Adrenal gland (tissue), 12 donors: ENCODE measurements around the gene IGSF9. TPM values are rescaled to one million over a fixed set of nuclear protein-coding genes. Genes with fewer than 3 reads are reported as not detected.
A peak's percentile ranks its signal among the peaks of the same experiment; 100 is the strongest.

ENCODE experiments used
- DNase-seq, 7 donors: peaks; one replicate each; pipeline ENCODE4 v3.0.0-alpha.2; 2019 to 2020
- H3K27ac ChIP-seq, 5 donors: fragments of 200-600 bp; sonication (generic) in 4 of 5; 1 replicate in 3 of 5; 2 replicates in 2 of 5; pipeline versions ENCODE4 v1.5.1 to v1.8.0; 2016 to 2020; ENCODE audit warnings: mild to moderate bottlenecking in 1 of 5
- H3K27me3 ChIP-seq: fragments of 200-600 bp; 2 replicates; pipeline ENCODE4 v1.8.0; 2021
- H3K36me3 ChIP-seq, 2 donors: fragments of 200-600 bp; replicated peaks in 1 of 2; 1 replicate in 1 of 2; 2 replicates in 1 of 2; pipeline versions ENCODE4 v1.5.1 to v1.8.0; 2018 to 2022
- H3K4me1 ChIP-seq, 2 donors: fragments of 200-600 bp; replicated peaks in 1 of 2; 1 replicate in 1 of 2; 2 replicates in 1 of 2; pipeline versions ENCODE4 v1.5.1 to v1.8.0; 2018 to 2021
- H3K4me3 ChIP-seq, 4 donors: fragments of 200-600 bp; sonication (generic) in 3 of 4; one replicate each; pipeline ENCODE4 v1.5.1; 2016 to 2018
- H3K9me3 ChIP-seq, 3 donors: fragments of 200-600 bp; sonication (generic) in 1 of 3; replicated peaks in 1 of 3; 1 replicate in 2 of 3; 2 replicates in 1 of 3; pipeline versions ENCODE4 v1.5.1 to v1.8.0; 2016 to 2021
- CTCF ChIP-seq, 6 experiments: fragments of 450-650 bp in 4 of 6; fragments of 200-600 bp in 2 of 6; sonication (generic) in 1 of 6; IDR thresholded peaks; 1 replicate in 5 of 6; 2 replicates in 1 of 6; pipeline versions ENCODE4 v1.5.1 to v1.8.0; 2016 to 2021; ENCODE audit warnings: antibody characterized with exemption in 6 of 6, mild to moderate bottlenecking in 2 of 6, moderate library complexity in 1 of 6
- POLR2A ChIP-seq, 2 donors: fragments of 450-650 bp; IDR thresholded peaks; one replicate each; pipeline ENCODE4 v1.6.1; 2017; ENCODE audit warnings: antibody characterized with exemption in 2 of 2, mild to moderate bottlenecking in 2 of 2, moderate library complexity in 1 of 2
- WGBS, 4 donors: extraction: QIAGEN DNeasy Blood & Tissue Kit in 2 of 4; methylation state at CpG; one replicate each; pipeline versions ENCODE4 v1.1.5 to v1.1.7; 2013 to 2017; 5-methylcytosine and 5-hydroxymethylcytosine counted together
- intact Hi-C, 2 donors: fragments of 100-400 bp; cut with DNase I; formaldehyde crosslinking; loops; one replicate each; pipeline versions ENCODE4 v1.14.1 to v1.15.0; 2022 to 2023
- polyA plus RNA-seq, 3 donors: library from polyadenylated mRNA; stranded (reverse); fragments of 200-250 nt in 2 of 3; fragments of 350-450 nt in 1 of 3; fragmentation: Illumina TruSeq in 1 of 3; extraction: RNeasy Lipid Tissue Mini Kit (QIAGEN cat#74804) in 1 of 3; gene quantifications; one replicate each; pipeline ENCODE4 v1.2.3, GENCODE V29; 2013 to 2014
- total RNA-seq, 9 donors: library from RNA; depleted of rRNA in 4 of 9; stranded (reverse); fragments of >200 nt in 4 of 9; fragments of 120-200 nt in 1 of 9; fragmentation: NEBNext Ultra II Directional in 1 of 9; extraction: Animal tissue kit (Norgen Biotek cat#: 25700) in 1 of 9; gene quantifications; one replicate each; pipeline versions ENCODE4 v1.1.0 to v1.2.4, GENCODE V29; 2013 to 2023
- donor health status: healthy with polysubstance abuse.
- donor health status: Bipolar disorder and iron deficiency.
- donor health status: DM: yes; HTN: yes; CAD: no.
- donor health status: DM: no; HTN: no; CAD: no.
- donor health status: DM: no; HTN: no; CAD: no.
- donor health status: DM: yes; HTN: yes; CAD: no.

IGSF9 gene
- total and polyA plus RNA-seq, 12 donors: 0.10 to 0.32 (median 0.19) TPM; not detected in 6

GRCh38 chr1:159913451-159914192, 31.8 kb downstream of the IGSF9 start:
- Histone ChIP-seq H3K4me3 (no peak overlapping the region), H3K9me3 (no peaks in the 10 kb centered on the region), H3K27me3 (no peaks in the 10 kb centered on the region), H3K27ac (no peak overlapping the region), H3K36me3 (peaks cover 0 to 12% of the 10 kb centered on the region in 2 donors), H3K4me1 (peaks cover 0 to 23% of the 10 kb centered on the region in 2 donors)
- DNase-seq: no peak
- WGBS, 4 donors: 76 to 90% (median 87%) methylated on average over 5 of the region's 5 CpGs
- TF ChIP-seq POLR2A (IDR thresholded peaks at IDR 0.05) (no peak), CTCF (IDR thresholded peaks at IDR 0.05) (no peak)
- intact Hi-C loops: no loop called here

- Histone ChIP-seq H3K36me3 (no peaks in the 10 kb centered on the region), H3K4me1 (peaks cover 0 to 20% of the 10 kb centered on the region in 2 donors), H3K9me3 (no peaks in the 10 kb centered on the region), H3K27me3 (no peaks in the 10 kb centered on the region), H3K27ac (peak overlapping the region in 1 of 5 donors; percentile 13), H3K4me3 (no peak overlapping the region)
- no peak for DNase-seq
- no peak for TF ChIP-seq CTCF (IDR thresholded peaks at IDR 0.05)
- no peak for TF ChIP-seq POLR2A (IDR thresholded peaks at IDR 0.05)
- 81 to 86% (median 84%) methylated on average over 4 to 6 of the region's 6 CpGs for WGBS, 4 donors
- intact Hi-C loops: no loop called here
These were observed 33.9 kb downstream of the IGSF9 start for GRCh38 chr1:159911326-159912070.

- 78 to 93% (median 90%) methylated on average over 6 to 9 of the region's 9 CpGs for WGBS, 4 donors
These were observed 37.1 kb downstream of the IGSF9 start for GRCh38 chr1:159908031-159908940.

More at GRCh38 chr1:159908031-159908940, 37.1 kb downstream of the IGSF9 start:
- no peak overlapping the region for H3K27ac ChIP-seq
- intact Hi-C loops: no loop called here
- H3K9me3 ChIP-seq: no peaks in the 10 kb centered on the region
- H3K4me3 ChIP-seq: no peak overlapping the region
- peaks cover 0 to 16% of the 10 kb centered on the region in 2 donors for H3K4me1 ChIP-seq
- H3K27me3 ChIP-seq: no peaks in the 10 kb centered on the region
- TF ChIP-seq POLR2A (IDR thresholded peaks at IDR 0.05) (no peak), CTCF (IDR thresholded peaks at IDR 0.05) (no peak)
- no peaks in the 10 kb centered on the region for H3K36me3 ChIP-seq
- DNase-seq: no peak
